Type B pancreatic cell (in vitro differentiated cells): ENCODE data around the gene SOS1. TPM values are rescaled to one million over a fixed set of nuclear protein-coding genes. Genes with fewer than 3 reads are reported as not detected.

Experiments
- DNase-seq: peaks from one replicate; pipeline ENCODE4 v3.0.0; 2021; ENCODE audit warnings: mixed read lengths; ENCODE audit not compliant: unreplicated experiment; ENCODE audit errors: extremely low spot score
- H3K27ac Mint-ChIP-seq: 2 replicates; pipeline ENCODE4 v1.8.0; 2021; ENCODE audit warnings: mild to moderate bottlenecking, mixed read lengths
- H3K27me3 Mint-ChIP-seq: 2 replicates; pipeline ENCODE4 v1.8.0; 2021; ENCODE audit warnings: mixed read lengths
- H3K36me3 Mint-ChIP-seq: 2 replicates; pipeline ENCODE4 v1.8.0; 2021; ENCODE audit warnings: mixed read lengths
- H3K4me1 Mint-ChIP-seq: one replicate; pipeline ENCODE4 v1.8.0; 2021; ENCODE audit warnings: mixed read lengths; ENCODE audit not compliant: unreplicated experiment
- H3K4me3 Mint-ChIP-seq: 2 replicates; pipeline ENCODE4 v1.8.0; 2021; ENCODE audit warnings: mild to moderate bottlenecking, mixed read lengths
- H3K9me3 Mint-ChIP-seq: 2 replicates; pipeline ENCODE4 v1.8.0; 2021; ENCODE audit warnings: mixed read lengths
- CTCF ChIP-seq: fragments of 200-600 bp; sonication (generic); conservative IDR thresholded peaks from 2 replicates; pipeline ENCODE4 v1.5.0; 2021; ENCODE audit warnings: antibody characterized with exemption, mild to moderate bottlenecking
- total RNA-seq: library from RNA; stranded (reverse); gene quantifications from 2 replicates; pipeline ENCODE4 v1.2.1, GENCODE V29; 2021; ENCODE audit warnings: low replicate concordance

The SOS1 gene
- total RNA-seq, 1 donor from 2014 or later: 54.2 TPM

GRCh38 chr2:39150890-39151497 lies 30.1 kb upstream of the SOS1 start:
- Mint-ChIP-seq H3K4me3 (no peak overlapping the region), H3K27ac (no peak overlapping the region), H3K27me3 (no peaks in the 10 kb centered on the region), H3K9me3 (no peaks in the 10 kb centered on the region), H3K36me3 (no peaks in the 10 kb centered on the region), H3K4me1 (no peaks in the 10 kb centered on the region)
- TF ChIP-seq CTCF: no peak
- DNase-seq: no peak

- no peak overlapping the region for H3K4me3 Mint-ChIP-seq
- H3K27ac Mint-ChIP-seq: no peak overlapping the region
- no peaks in the 10 kb centered on the region for H3K9me3 Mint-ChIP-seq
These were observed 29.3 kb upstream of the SOS1 start for GRCh38 chr2:39150102-39150562.

GRCh38 chr2:39146630-39147029 lies 25.8 kb upstream of the SOS1 start:
- no peaks in the 10 kb centered on the region for H3K36me3 Mint-ChIP-seq
- no peak overlapping the region for H3K4me3 Mint-ChIP-seq
- H3K4me1 Mint-ChIP-seq: peaks cover 4% of the 10 kb centered on the region
- no peak for TF ChIP-seq CTCF
- H3K27me3 Mint-ChIP-seq: no peaks in the 10 kb centered on the region
- no peak for DNase-seq
- H3K27ac Mint-ChIP-seq: no peak overlapping the region
- no peaks in the 10 kb centered on the region for H3K9me3 Mint-ChIP-seq

More at GRCh38 chr2:39150102-39150562, 29.3 kb upstream of the SOS1 start:
- TF ChIP-seq CTCF: no peak
- H3K36me3 Mint-ChIP-seq: no peaks in the 10 kb centered on the region
- H3K27me3 Mint-ChIP-seq: no peaks in the 10 kb centered on the region
- no peak for DNase-seq
- no peaks in the 10 kb centered on the region for H3K4me1 Mint-ChIP-seq

GRCh38 chr2:39145906-39146421 lies 25.1 kb upstream of the SOS1 start:
- no peak for TF ChIP-seq CTCF
- Mint-ChIP-seq H3K4me1 (peaks cover 8% of the 10 kb centered on the region), H3K27ac (no peak overlapping the region), H3K4me3 (no peak overlapping the region), H3K27me3 (no peaks in the 10 kb centered on the region), H3K36me3 (no peaks in the 10 kb centered on the region), H3K9me3 (no peaks in the 10 kb centered on the region)
- no peak for DNase-seq

GRCh38 chr2:39144416-39144815 lies 23.6 kb upstream of the SOS1 start:
- Mint-ChIP-seq H3K9me3 (no peaks in the 10 kb centered on the region), H3K36me3 (no peaks in the 10 kb centered on the region), H3K27ac (no peak overlapping the region), H3K4me3 (no peak overlapping the region), H3K27me3 (no peaks in the 10 kb centered on the region), H3K4me1 (peaks cover 12% of the 10 kb centered on the region)
- DNase-seq: no peak
- no peak for TF ChIP-seq CTCF
